NCI-H748 treated with DMSO at 0.1 percent for 48 hours (cell line): Measurements from ENCODE around the gene LCE3D.
"Not testable (repeated sequence)": the region's sequence is repeated elsewhere in the genome, so short reads cannot be mapped to it uniquely, and the experiment has no call there.

Experiments
- DNase-seq: peaks from one replicate; lab custom pipeline; 2025; lab: John Stamatoyannopoulos, UW

Gene LCE3D, protein sequence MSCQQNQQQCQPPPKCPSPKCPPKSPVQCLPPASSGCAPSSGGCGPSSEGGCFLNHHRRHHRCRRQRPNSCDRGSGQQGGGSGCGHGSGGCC

DNA sequence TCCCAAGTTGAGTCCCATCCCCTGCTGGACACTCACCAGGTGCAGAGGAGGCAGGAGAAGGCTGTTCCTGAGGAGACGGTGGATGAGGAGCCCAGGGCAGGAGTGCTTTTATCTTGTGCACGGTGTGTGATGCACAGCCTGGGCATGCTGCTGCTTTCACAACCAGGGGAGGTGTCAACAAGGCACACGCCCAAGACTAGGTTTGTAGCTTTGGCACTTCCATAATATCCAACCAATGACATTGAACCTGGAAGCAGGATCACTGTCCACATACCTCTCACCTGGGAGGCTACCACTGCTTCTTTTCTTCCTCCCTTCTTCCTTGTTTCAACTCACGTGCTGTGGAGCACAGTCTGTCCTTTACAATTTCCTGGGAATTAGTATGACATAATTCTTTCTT is at the start of gene LCE3D:
TSS of gene LCE3D (minus strand) at position 84 of the 400 bp plus-strand sequence. CDS start 580 bp downstream, outside the sequence.
- no peak for DNase-seq

DNA sequence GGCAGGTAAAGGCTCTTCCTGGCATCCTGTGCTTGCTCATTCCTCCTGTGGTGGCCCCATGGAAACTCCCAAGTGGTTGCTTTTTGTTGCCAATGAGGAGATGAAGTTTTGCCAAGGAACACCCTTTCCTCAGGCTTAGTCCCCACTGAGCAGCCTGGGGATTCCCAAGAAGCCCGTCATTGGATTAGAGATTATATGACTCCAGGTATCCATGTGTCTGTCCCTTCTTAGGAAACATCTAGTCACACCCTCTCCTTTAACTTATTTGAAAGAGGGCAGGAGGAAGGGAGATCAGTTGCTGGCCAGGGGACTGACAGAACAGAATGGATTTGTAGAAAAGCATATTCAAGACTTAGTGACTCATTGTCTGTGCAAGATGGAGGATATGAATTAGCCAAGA is 46.4 kb upstream of the LCE3D start:
- DNase-seq: no peak

DNA sequence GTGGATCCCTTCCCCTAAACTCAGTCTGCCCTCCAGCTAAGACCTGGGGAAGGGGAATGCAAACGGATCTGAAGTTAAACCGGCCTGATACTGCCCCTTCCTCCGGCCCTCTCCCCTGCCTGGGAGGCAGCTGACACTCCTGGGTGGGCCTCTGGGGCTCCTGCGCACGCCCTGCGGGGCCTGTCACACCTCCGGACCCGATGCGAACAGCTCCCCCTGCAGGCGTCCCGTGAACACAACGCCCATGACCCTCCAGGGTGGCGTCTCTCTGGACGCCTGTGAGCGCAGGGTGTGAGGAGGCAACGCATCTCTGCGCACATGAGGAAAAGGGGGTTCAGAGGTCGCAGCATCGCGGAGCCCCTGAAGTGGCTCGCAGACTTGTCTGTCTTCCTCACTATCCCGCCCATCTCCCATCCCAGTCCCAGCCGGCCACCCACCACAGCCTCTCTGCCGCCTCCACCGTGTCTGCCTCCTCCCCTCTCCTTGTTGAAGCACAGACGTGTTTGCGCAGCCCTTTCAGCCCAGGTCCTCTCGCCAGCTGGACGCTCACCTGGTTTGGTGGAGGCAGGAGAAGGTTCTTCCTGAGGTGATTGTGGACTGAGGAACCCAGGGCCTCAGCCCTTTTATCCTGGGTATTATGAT is 43.0 kb upstream of the LCE3D start:
- no peak for DNase-seq

DNA sequence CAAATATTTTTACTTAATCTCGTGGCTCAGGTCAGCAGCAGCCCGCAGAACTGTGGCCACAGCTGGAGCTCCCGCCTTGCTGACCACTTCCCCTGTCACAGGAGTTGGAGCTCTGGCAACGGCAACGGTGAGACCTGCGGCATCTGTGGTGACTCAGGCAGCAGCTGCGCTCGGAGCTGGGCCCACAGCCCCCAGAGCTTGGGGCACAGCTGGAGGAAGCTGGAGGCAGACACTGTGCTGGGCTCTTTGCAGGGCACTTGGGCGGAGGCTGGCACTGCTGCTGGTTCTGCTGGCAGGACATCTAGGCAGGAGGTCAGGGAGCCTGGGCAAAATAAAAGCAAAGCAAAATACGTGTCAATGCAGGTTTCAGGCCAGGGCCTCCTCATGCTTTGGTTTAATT is 42.5 kb upstream of the LCE3D start, which contains the start of gene LCE3A:
TSS of gene LCE3A (minus strand) at position 301 of the 400 bp plus-strand sequence. CDS start at position 301, 0 bp downstream.
- no peak for DNase-seq

DNA sequence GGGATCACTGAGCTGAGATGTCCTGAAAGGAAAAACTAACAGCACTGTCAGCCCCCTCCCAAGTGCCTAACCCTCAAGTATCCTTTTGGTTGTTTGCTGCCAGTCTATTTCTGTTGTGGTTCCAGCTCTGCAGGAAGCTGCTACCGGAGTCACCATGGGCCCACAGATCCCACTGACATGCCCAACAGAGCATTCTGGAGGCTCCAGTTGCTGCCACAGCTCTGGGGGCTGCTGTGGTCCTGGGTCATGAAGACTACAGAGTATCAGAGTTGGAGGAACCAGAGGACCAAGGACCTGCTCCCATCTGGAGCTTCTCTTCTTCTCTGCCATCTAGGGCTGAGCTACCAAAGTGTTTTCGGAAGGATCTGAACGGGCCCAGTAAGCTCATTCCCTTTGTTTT is 41.7 kb upstream of the LCE3D start:
- no peak for DNase-seq

DNA sequence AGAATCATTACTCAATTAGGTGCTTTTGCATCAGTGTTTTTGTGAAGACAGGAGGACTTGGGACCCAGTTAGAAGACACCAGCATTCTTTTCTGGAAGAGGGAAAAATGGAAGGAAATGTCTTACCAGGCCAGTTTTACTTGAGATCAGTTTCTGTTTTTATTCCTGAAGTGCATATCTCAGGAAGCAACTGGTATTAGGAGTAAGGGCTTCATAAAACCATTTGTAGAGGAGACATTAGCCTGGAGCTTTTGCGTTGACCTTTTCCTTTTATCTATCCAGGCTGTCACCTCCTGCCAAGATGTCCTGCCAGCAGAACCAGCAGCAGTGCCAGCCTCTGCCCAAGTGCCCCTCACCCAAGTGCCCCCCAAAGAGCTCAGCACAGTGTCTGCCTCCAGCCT is 33.2 kb upstream of the LCE3D start, which contains the start of gene LCE3B:
TSS of gene LCE3B (plus strand) at position 301 of the 400 bp plus-strand sequence. CDS start at position 301, 0 bp downstream.
- no peak for DNase-seq

DNA sequence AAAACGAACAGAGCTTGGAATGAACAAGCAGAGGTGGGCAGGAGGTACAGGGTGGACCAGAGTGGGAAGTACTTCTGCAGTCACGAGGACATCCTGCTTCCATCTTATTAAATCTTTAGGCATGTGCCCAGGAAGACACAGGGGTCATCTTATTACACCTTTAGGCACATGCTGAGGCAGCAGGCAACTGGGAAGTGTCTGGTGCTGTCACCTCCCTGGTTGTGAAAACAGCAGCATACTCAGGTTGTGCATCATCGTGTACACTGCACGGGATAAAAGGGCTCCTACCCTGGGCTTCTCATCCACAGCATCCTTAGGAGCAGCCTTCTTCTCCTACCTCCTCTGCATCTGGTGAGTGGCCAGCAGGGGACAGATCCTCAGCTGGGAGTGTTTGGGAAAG is 19.6 kb upstream of the LCE3D start, which contains the start of gene LCE3C:
TSS of gene LCE3C (plus strand) at position 301 of the 400 bp plus-strand sequence. CDS start 498 bp downstream, outside the sequence.
- DNase-seq: no peak

DNA sequence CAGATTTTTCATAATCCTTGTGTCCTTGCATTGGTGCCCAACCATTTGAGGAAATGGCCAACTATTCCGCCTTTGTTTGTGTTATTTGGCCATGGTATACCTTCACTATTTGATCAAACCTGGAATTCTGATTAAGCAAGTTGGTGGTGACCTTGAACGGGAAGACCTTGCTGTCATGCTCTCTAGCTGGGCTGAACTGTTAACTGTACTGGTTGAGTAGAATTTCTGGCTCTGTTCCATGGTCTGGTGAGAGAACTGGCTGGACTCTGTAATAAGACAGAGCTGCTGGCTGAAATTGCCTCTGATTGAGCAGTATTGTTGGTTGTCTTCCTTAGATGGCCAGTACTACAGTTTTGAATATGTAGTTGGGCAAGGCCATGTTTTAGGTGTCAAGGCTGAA is 16.7 kb upstream of the LCE3D start:
- DNase-seq: no peak

DNA sequence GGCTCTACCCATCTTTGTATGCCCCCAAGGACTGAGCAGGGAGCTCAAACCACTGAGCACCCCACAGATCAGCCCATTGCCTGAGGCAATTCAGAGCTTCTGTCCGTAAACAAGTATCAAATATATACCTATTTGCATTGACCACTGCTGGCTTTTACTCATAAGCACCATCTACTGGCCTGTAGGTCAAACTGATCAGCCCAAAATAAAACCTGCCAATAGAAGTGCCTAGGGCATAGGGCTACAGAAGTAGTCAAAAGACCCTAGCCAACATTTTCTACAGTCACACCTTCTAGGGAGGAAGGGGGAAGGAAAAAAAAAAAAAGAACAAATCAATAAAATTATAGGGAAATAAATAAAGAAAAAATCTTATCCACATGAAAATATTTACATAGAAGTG is 5.3 kb upstream of the LCE3D start:
- DNase-seq: no peak

DNA sequence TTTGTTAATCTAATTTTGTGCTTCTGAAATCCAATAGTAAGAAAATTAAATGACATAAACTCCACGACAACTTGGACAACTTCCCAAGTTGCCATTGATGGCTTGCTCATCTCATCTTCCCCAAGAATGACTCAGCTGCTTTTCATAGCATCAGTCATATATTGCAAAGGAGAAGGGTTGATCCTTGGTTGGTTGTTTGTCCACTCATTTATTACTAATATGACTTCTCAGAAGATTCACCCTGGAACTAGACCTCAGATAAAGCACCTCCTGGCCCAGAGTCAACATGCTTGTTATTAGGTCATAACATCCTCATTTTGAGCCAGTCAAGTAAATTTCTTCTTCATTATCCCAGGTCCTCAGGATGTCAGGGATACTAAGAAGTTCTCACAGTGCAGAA is 2.3 kb upstream of the LCE3D start:
- no peak for DNase-seq

DNA sequence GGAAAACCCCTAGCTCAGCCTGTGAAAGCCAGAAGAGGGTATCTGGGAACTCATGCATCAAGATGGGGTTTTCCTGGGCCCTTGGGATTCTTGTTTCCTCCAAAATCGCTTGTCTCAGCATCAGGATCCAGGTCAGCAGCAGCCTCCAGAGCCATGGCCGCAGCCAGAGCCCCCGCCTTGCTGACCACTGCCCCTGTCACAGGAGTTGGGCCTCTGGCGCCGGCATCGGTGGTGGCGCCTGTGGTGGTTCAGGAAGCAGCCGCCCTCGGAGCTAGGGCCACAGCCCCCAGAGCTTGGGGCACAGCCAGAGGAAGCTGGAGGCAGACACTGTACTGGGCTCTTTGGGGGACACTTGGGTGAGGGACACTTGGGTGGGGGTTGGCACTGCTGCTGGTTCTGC is 790 bp downstream of the LCE3D start:
- not testable (repeated sequence) for DNase-seq

DNA sequence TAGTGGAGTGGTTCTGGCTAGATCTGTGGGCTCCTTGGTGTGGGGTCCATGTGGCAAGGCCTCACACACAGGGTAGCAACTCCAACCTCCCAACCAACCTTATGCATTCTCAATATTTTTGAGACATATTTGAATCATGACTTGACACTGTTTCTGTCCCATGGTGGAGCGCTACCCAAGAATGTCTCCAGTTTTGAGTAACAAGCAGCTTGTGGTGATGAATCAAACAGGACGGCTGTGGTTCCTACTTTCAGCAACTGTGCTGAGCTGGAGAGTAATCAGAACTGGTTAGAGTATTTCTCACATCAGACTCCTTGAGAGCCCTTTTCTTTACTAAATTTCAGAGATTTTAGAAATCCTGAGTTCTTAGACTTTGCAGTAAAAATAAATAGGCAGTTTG is 3.1 kb downstream of the LCE3D start:
- no peak for DNase-seq

DNA sequence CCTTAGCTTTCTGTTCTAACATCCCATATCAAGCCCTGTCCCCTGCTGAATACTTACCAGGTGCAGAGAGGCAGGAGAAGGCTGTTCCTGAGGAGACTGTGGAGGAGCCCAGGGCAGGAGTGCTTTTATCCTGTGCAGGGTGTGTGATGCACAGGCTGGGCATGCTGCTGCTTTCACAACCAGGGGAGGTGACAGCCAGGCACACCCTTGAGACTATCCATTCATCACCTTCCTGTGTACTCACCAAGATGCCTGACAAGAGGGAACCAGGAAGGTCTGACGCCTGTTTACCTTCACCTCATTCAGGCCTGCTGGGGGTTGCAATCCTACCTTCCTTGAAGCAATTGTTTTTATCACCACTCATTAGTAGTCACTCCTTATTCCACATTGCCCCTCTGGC is 13.6 kb downstream of the LCE3D start, which contains the start of gene LCE3E:
TSS of gene LCE3E (minus strand) at position 100 of the 400 bp plus-strand sequence. CDS start 572 bp downstream, outside the sequence.
- no peak for DNase-seq

DNA sequence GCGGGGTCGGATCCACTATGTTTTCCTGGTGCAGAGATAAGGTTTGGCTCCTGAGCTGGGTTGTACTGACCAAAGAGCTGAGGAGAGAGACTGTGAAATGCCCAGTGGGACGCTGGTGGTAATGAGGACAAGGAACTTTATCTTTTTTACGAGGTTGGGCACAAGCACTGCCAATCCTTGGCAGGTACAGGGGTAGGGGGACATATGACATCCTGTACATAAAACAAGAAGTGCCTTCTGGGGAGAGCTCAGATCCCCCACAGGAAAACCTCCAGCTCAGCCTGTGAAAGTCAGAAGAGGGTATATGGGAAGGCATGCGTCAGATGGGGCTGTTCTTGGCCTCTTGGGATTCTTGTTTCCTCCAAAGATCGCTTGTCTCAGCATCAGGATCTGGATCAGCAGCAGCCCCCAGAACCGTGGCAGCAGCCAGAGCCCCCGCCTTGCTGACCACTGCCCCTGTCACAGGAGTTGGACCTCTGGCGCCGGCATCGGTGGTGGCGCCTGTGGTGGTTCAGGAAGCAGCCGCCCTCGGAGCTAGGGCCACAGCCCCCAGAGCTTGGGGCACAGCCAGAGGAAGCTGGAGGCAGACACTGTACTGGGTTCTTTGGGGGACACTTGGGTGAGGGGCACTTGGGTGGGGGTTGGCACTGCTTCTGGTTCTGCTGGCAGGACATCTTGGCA is 14.6 kb downstream of the LCE3D start:
- no peak for DNase-seq

DNA sequence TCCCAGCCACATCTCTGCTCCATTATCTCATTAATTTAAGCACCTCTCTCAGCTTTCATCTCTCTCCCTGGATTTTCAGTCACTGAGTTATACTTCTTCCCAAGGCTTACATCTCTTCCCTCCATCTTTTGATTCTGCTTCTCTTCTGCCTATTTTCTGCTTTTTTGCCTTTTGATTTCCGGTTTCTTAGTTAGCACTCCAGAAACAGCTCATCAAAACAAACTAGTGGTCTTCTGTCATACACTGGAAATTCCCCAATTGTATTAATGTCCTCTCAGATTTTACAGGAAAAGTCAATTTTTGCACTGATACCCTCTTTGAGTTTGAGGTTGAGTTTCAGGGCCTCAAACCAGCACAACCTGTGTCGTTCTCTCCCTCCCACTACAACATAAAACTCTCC is 15.2 kb downstream of the LCE3D start:
- no peak for DNase-seq

DNA sequence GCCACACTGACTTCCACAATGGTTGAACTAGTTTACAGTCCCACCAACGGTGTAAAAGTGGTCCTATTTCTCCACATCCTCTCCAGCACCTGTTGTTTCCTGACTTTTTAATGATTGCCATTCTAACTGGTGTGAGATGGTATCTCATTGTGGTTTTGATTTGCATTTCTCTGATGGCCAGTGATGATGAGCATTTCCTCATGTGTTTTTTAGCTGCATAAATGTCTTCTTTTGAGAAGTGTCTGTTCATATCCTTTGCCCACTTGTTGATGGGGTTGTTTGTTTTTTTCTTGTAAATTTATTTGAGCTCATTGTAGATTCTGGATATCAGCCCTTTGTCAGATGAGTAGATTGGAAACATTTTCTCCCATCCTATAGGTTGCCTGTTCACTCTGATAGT is 32.0 kb downstream of the LCE3D start:
- DNase-seq: not testable (repeated sequence)

DNA sequence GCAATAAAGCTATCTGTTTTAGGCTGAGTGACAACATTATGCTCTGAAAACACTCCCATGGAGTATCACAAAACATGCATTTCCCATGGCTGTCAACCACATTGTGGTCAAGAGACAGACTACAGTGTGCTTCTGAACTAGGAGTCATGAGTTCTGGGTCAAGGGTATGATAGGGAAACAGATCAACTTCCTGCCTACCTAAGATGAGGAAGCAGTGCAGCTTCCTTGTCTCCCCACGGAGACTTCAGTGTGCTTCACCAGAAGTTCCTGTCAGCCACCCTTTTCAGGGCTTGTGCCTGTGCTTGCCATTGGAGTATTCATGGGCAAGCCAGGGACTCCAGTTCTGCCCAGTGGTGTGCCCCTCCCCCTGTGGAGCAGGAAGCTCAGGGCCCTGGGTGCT is 33.6 kb downstream of the LCE3D start:
- DNase-seq: no peak

DNA sequence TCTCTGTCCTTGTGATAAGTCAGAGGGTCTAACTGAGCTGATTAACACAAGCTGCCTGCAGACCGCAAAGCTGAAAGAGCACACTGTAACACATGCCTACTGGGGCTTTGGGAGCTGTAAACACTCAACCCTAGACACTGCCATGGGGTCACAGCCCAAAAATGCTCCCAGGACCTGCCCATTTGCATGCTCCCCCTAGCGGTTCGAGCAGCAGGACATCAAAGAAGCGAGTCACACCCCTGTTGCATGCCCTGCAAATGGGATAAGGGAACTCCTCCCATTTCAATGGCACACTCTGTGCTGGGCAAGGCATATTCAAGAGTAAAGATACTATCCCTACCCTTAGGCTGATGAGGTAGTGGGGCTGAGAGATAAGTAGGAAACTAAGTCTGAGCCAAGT is 36.5 kb downstream of the LCE3D start:
- DNase-seq: no peak

DNA sequence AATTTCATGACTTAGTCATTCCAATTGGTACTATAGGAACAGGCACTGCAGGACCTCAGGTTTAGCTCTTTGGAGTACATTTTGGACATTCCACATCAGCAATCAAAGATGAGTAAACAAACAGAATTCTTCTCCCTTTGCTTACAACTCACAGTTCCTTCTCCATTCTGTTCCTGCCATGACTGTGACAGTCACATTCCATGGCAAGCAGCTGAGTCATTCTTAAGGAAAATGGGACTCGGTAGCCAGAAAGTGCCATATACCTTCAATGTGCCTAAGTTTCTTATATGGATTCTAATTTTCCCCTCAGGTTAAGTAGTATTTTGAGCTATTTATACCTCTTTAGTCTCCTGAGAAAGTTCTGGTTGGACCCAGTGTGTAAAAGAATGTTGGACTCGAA is 40.4 kb downstream of the LCE3D start:
- no peak for DNase-seq

DNA sequence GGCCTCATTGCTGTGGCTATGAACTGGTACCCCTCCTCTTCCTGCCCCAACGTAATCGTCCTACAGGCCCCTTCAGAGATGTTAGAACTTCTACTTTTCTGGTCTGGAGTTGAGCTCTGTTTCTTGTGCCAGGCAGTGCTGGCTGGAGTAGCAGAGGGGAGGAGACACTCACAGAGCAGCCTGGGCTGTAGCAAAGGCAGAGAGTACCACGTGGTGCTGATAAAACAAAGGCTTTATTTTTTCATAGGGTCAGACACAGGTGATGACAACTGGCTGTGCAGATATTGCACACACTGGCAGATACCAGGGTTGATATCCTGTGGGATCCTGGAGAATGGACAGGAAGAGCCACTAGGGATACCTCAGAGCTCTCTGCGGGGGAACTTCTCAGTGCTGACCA is 42.8 kb downstream of the LCE3D start:
- DNase-seq: no peak

DNA sequence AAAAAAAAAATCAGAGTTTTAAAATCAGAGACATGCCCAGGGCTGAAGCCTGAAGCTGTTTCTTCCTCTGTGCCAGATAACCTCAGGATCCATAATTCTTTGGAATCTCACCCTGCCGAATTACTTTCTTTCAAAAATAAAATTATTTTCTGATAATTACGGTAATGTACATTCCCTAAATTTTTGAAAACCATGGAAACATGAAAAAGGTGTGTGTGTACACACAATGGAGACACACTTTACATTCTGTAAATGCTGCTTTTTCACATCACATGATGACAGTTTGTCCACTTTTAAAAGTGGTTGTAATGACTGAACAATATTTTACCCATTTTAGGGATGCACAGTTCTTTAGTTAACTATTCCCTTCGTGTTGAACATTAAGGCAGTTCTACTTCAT is 44.5 kb downstream of the LCE3D start:
- no peak for DNase-seq

DNA sequence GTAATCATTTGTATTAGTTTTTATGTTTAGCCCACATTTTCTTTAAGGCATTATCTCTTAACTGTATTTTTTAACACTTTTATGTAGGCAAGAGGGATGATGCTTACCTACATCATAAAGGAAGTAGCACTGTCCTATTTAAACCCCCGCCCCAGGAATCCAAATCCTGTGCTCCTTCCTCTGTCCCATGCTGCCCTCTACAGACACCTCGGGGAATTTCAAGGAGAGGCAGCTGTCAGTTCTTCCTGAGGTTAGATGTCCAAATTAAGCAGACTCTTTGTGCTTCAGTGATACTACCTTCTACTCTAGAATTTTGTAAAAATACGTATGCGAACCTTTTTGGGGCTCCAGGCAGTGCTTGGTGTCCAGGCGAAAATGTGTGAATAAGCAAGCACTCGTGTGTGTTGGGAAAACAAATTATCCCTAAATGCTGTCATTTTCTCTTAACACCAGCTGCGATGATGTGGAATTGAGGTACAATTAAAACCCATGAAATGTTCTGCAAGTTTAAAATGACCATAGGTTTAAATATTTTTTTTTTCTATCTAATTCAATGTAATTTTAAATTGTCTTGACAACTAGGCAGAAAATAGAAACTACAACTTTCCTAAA is 46.9 kb downstream of the LCE3D start:
- DNase-seq: no peak
